ENCODE results near the gene SLC39A11.

DNA sequence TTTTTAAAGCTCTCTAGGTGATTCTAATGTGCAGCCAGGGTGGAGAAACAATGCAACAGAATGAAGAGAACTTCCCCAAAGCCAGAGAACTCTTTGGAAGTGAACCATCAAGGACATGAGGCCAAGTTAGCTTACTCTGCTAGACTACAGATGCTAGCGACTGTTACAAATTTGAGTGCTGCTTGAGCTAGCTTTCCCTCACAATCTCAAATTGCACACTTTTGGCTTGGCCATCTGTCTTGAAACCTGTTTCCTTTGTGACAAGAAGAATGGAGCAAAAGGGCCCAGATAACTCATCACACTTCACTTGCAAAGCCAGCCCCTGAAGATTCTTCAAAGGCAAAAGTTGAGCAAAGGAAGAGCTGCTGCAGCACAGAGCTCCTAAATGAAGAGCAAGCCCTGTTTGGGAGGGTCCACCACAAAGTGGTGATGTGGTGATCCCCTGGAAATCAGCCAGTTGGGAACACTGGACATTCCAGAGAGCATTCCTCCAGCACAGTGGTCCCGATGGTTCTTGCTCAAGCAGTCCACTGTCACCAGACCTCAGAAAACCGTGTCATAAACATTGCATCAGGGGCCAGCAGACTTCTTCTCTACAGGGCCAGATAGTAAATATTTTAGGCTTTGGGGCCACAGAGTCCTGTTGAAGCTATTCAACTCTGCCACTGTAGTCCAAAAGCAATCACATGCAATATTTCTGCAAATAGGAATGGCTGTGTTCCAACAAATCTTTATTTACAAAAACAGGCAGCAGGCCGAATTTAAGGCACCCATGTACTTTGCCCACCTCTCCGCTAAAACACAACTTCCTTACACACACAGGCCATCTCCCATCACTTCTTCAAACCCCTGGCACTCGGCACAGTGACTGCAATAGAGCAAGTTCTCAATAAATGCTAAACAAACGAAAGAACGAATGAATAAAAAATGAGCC is 21.2 kb downstream of the SLC39A11 start:
- TF ChIP-seq POLR2A (IDR thresholded peaks at IDR 0.05), result no peak
- TF ChIP-seq, protein P1, sequence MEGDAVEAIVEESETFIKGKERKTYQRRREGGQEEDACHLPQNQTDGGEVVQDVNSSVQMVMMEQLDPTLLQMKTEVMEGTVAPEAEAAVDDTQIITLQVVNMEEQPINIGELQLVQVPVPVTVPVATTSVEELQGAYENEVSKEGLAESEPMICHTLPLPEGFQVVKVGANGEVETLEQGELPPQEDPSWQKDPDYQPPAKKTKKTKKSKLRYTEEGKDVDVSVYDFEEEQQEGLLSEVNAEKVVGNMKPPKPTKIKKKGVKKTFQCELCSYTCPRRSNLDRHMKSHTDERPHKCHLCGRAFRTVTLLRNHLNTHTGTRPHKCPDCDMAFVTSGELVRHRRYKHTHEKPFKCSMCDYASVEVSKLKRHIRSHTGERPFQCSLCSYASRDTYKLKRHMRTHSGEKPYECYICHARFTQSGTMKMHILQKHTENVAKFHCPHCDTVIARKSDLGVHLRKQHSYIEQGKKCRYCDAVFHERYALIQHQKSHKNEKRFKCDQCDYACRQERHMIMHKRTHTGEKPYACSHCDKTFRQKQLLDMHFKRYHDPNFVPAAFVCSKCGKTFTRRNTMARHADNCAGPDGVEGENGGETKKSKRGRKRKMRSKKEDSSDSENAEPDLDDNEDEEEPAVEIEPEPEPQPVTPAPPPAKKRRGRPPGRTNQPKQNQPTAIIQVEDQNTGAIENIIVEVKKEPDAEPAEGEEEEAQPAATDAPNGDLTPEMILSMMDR (IDR thresholded peaks at IDR 0.05), result no peak
